HG03066 (cell line): ENCODE results near the gene GPRIN1.
"Not testable (repeated sequence)": the region's sequence is repeated elsewhere in the genome, so short reads cannot be mapped to it uniquely, and the experiment has no call there.

ENCODE experiments used
- ATAC-seq: cut with Tn5 transposase; IDR thresholded peaks from one replicate; pipeline ENCODE4 v1.9.1; 2021; ENCODE audit warnings: low read depth; ENCODE audit not compliant: unreplicated experiment

Gene GPRIN1

DNA sequence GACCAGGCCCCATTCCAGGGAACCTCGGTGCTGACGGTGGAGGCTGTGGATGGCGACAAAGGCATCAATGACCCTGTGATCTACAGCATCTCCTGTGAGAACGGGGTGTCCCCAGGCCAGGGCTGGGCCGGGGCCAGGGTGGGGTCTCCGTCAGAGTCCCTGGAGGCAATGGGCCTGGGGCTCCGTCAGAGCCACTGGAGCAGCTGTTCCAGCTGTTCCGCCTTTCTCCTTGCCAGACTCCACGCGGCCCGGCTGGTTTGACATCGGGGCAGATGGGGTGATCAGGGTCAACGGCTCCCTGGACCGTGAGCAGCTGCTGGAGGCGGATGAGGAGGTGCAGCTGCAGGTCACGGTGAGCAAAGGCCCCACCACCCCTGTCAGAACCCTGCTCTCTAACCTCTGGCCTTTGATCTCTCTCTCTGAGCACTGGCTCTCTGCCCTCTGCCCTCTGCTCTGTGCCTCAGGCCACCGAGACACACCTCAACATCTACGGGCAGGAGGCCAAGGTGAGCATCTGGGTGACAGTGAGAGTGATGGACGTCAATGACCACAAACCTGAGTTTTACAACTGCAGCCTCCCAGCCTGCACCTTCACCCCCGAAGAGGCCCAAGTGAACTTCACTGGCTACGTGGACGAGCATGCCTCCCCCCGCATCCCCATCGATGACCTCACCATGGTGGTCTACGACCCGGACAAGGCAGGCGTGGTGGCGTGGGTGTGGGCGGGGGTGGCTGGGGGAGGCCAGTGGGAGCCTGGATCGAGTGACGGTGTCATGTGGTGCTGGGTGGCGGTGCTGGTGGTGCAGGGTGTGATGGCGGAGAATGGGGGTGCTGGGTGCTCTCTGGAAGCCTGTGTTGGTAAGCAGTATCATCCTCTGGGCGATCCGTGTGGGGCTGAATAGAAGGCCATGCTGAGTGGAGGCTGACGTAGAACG, 34.2 kb downstream of the GPRIN1 start:
- ATAC-seq: no peak

DNA sequence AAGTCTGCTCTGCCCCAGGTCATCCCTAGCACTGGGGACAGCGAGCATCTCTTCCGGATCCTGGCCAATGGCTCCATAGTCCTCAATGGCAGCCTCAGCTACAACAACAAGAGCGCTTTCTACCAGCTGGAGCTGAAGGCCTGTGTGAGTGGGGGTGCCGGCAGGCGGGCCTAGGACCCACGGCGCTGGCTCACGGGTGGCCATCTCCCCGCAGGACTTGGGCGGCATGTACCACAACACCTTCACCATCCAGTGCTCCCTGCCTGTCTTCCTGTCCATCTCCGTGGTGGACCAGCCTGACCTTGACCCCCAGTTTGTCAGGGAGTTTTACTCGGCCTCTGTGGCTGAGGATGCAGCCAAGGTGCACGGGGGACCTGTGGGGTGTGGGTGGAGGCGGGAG, 34.9 kb downstream of the GPRIN1 start:
- no peak for ATAC-seq

DNA sequence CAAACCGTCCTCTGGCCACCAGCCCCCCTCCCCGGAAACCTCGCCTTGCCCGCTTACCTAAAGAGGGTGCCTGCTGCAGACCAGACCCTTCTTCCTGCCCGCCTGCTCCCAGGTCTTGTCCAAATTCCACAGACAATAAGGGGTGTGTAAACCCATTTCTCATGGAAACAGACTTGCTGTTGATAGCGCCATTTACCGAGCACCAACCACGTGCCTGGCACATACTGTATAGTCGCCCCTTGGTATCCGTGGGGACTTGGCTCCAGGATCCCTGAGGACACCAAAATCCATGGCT, 35.7 kb downstream of the GPRIN1 start:
- ATAC-seq: no peak

DNA sequence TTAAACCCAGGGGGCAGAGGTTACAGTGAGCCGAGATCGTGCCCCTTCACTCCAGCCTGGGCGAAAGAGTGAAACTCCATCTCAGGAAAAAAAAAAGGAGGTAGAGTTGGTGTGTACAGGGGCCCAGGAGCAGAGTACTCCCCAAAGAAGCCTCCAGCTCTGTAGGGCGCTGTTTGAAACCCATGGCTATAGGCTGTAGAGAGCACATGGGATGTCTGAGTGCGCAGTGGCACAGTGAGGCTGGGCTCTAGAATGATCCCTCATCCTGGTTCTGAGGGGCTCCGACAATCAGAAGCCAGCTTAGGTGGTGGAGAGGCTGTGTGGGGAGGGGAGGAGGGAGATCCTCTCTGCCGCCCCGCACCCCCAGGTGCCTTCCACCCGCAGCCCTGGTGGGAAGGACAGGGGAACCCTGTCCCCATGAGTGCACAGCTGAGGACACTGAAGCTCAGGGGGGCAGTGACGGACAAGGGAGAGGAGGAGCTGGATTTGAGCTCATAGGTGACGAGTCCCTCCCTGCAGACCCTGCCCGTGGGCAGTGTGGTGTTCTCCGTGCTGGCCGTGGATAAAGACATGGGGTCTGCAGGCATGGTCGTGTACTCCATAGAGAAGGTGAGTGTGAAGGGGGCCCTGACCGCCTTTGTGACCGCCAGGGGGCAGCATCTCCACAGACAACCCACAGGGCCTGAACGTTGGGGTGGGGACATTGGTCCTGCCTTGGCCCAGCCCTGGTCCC, 36.2 kb downstream of the GPRIN1 start:
- ATAC-seq: no peak

DNA sequence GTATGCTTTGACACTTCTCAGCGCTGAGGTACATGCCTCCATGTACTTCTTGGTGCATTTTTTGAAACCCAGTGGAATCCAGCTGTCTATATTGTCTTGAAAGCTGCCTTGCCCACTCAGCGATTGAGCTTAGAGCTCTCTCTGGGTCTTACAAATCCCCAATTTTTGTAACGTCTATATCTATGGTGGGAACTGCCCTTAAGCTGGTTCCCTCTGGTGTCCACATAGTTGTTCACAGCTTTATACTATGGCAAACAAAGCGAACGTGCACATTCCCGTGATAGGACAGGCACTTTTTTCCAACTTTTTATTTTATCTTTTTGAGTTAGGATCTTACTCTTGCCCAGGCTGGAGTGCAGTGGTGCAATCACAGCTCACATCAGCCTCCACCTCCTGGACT, 39.9 kb downstream of the GPRIN1 start:
- ATAC-seq: no peak

DNA sequence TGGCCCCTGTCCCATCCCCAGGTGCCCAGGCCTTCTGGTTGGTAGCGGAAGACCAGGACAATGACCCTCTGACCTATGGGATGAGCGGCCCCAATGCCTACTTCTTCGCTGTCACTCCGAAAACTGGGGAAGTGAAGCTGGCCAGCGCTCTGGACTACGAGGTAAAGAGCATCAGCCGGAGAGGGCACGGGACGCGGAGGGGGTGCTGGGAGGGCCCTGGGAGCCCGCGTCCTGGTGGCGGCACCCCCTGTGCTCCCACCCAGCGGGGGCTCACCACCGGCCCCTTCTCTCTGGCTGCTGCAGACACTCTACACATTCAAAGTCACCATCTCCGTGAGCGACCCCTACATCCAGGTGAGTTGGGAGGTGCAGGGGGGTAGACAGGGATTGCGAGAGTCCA, 41.3 kb downstream of the GPRIN1 start:
- ATAC-seq: no peak

DNA sequence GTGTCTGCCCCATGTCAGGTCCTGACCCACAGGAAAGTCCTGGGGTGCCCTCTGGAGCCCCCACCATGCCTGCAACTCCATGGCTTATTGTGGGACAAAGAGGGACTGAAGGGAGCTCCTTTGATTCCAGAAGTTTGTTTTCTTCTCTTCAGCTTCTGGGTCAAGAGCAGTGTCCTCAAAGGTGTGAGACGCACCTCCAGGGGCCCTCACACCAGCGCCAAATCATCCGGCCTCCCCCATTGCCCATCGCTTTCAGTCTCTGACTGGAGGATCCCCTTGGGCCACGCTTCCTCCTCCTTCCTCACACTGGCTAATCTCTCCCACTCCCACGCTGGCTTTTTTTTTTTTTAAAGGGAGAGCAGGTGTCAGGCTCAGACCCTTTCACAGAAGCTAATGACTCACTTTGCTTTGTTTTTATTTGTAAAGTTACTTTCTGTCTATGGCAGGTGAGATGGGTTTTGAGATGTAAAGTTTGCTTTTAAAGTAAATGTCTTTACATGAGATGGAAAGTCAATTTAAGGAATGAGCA, 44.1 kb downstream of the GPRIN1 start:
- ATAC-seq: no peak

DNA sequence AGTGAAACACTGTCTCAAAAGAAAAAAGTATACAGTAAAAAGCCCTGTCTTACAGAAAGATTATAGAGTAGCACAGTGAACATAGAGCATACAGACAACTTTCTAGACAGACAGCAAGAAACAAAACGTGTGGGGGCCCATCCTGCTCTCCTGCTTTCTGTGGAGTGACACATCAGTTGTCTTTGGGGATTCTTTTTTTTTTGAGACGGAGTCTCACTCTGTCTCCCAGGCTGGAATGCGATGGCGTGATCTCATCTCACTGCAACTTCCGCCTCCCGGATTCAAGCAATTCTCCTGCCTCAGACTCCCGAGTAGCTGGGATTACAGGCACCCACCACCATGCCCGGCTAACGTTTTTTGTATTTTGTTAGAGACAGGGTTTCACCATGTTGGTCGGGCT, 46.0 kb downstream of the GPRIN1 start:
- ATAC-seq: no peak

DNA sequence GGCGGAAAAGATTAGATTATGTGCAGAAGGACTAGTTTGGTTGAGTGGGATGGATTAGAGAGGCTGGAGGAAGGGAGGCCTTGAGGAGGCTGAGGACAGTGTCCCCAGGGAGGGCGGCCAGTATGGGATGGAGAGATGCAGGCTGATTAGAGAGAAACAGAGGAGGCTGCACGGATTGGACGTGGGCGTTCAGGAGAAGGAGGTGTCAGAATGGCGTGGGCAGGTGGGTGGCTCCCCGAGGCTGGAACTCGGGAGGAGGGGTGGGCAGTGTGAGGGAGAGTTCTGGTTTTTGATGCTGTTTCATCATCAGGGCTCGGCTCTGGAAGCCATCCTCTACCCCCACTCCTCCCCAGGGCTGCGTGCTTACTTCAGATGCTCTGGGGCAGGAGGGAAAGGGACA, 47.8 kb downstream of the GPRIN1 start:
- ATAC-seq: no peak

DNA sequence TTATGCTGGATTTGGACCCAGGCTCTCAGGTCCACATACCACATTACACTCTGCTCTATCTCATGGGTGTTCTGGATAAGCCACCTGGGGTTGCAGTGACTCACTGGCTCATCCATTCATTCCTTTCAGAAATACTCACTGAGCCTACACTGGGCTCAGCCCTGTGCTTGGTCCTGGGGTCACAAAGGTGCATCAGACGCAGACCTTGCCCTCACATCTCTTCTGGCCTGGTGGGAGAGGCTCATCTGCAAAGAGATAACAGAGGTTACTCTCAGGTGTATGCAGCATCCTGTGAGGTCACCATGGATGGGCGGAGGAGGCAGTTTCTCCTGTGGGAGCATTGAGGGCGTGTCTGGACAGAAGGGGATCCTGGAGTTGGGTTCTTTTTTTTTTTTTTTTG, 48.7 kb downstream of the GPRIN1 start:
- no peak for ATAC-seq

DNA sequence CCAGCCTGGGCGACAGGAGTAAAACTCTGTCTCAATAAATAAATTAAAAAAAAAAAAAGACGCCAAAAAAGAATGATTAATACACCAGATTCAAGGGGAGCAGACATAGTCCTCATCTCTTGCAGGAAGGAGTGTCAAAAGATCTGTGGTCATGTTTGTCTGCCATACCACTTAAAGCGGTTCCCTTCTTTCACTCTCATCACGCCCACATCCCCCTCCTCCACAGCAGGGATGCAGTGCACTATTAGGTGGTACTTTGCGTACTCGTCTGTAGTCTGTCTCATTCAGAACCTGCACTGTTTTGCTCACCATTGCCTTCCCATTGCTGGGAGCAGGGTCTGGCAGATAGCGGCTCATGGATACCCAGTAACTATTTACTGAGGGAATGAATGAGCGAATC, 49.6 kb downstream of the GPRIN1 start:
- ATAC-seq: no peak

DNA sequence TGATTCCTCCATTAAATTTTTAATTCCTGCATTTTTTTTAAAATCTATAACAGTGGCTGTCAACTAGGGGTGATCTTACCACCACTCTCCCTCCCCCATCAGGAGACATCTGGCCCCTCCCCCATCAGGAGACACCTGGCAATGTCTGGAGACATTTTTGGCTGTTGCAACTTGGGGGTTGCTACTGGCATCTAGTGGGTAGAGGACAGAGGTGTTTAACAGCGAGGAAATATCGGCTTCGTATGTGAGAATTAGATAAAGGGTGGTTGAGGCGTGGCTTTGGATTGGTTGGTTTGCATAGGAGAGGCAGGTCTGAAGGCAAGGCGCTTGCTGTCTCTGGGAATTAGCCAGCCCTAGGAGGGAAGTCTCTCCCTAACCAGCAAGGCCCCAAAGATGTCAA, 50.3 kb downstream of the GPRIN1 start:
- no peak for ATAC-seq

DNA sequence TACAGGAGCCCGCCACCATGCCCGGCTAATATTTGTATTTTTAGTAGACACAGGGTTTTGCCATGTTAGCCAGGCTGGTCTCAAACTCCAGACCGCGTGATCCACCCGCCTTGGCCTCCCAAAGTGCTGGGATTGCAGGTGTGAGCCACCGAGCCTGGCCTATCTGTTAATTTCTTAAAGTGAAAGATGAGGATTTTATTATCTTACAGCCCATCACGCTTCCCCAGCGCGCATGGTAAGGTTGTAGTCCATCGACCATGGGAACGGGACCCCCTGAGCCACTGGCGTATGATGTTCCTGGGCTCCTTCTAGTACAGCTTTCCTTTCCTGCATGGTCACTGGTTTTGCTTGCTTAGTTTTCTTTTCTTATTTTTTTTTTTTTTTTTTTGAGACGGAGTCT, 52.1 kb downstream of the GPRIN1 start:
- ATAC-seq: no peak

DNA sequence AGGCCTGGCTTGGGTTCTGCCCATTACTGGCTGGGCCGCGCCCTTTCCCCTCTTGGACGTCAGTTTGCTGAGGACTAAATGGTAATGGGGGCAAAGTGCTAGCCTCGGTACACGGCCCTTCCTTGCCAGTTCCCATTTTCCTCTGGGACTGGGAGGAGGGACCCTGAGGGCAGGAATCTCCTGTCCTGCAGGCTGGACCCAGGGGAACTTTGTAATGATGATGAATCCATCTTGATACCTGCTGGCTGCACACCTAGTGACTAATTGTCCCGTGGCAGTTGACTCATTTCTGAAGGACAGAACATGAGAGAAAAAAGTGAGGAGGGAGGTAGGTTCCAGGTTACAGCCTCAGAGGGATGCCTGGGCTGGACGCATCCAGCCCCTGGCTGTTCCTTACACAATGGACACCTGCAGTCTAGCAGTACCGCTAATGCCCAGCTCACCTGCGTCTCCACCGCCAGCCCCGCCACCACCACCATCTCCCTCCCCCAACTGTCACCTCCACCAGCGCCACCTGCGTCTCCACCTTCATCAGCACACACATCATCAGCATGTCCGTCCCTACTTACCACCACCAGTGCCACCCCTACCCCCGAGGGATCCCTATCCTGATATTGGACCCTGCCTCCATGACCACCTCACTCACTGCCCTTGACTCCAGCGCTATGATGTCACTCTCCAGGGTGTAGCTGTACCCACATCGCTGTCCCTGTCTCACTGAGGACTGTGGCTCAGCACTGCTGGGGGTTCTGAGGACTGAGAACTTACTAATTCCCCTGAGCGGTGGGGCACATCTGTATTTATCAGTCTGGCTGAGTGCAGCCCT, 56.5 kb downstream of the GPRIN1 start:
- no peak for ATAC-seq

DNA sequence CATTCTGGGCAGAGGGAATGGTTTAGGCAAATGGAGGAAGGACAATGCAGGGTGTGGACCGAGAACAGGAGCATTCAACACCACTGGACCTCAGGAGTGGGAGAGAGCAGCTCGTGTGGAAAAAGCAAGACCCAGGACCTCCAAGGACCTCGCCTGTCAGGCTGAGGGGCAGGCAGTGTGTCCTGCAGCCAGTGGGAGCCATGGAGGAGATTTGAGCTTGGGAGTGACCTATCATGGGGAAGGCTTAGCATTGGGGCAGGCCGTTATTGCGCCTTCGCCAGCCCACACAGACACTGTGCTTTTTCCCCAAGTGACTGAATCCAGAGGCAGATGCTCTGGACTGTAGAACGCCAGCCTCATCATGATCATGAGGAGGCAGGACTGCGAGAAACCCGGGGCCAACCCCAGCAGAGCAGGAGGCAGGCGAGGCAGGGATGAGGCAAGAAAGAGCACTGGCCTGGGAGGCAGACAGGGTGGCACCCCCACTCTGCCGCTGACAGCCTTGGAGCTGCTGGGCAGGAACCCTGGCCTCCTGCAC, 57.6 kb downstream of the GPRIN1 start:
- ATAC-seq: no peak

DNA sequence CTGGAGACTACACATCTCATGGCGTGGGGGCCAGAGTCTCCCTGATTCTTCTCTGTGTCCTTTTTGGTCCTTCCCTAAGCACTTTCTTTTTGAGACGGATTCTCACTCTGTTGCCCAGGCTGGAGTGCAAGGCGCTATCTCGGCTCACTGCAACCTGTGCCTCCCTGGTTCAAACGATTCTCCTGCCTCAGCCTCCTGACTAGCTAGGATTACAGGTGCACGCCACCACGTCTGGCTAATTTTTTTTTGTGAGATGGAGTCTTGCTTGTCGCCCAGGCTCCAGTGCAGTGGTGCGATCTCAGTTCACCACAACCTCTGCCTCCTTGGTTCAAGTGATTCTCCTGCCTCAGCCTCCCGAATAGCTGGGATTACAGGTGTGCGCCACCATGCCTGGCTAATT, 59.0 kb downstream of the GPRIN1 start:
- not testable (repeated sequence) for ATAC-seq

DNA sequence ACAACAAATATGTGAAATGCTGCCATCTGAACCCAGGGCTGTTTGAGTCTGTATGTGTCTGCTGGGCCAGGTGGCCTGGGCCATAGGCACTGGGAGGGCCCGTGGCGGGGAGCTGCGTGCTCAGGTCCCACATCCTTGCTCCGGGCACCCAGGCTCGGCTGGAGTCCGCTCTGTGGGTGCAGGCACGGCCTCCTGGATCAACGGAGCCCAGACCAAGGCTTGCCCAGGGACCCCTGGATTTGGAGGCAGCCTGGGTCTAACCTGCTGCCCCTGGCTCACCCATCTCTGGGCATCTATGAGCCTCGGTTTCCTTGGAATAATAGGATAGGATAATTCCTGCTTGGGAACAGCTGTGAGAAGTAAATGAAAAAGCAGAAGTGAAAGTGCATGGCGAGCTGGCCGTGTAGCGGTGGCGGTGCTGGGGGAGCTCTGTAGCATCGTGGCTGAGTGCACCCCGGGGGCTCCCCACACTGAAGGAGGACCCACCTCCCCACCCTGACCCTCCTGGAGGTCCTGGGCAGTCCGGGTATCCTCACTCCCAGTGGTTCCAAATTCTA, 59.6 kb downstream of the GPRIN1 start:
- ATAC-seq: no peak

DNA sequence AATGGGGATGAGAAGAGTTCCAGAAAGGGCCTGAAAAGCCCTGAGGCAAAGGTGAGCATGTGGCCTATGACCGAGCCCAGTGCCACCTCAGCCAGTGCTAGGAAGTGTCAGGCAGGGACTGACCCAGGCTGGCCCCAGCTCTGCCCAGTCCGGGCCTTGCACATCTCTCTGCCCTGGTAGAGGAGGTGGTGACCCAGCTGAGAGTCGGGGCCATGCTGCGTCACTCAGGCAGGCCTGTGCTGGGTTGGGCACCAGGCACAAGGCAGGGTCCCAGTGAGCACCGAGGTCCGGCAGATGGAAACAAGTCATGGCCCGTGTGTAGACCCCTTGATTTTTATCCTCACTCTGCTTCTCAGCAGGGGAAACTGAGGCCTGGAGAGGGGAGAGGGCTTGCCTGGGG, 60.1 kb downstream of the GPRIN1 start:
- ATAC-seq: no peak

DNA sequence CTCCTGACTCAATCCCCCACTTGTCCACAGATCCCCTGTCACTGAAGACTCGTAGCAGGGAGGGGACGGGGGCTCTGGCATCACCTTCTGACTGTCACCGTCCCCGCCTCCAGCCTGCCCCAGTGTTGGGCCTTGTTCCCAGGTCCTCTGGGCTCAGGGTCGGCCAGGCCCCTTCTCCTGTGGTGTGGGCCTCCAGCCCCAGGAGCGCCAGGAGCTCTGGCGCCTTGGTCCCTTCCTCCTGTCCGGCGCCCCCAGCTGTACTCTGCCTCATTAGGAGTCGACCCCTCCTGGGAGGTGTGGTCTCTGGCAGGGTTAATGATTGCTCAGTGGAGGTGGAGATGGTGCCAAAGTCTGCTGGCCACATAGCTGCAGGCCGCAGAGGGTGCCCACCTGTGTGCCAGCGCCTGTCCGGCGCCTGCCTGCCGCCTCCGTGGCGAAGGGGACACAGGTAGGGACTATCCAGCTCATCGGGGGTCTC, 61.0 kb downstream of the GPRIN1 start, which contains the start of gene CDHR2:
CDHR2 (plus strand) TSS at position 376 of the 478 bp plus-strand sequence. CDS start 16,011 bp downstream, outside the sequence.
- ATAC-seq: no peak

DNA sequence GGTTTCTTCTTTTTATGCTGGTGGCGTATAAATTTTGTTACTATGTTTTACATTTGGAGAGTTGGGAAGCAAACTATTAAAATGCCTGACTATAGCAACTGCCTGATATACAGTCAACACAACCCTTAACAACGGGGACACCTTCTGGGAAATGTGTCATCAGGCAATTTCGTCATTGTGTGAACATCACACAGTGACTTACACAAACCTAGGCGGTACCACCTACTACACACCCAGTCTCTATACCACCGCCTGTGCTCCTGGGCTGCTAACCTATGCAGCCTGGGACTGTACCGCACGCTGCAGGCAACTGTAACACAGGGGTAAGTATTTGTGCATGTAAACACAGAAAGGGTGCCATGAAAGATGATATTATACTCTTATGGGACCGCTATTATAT, 62.2 kb downstream of the GPRIN1 start:
- ATAC-seq: no peak
